ENCODE measurements around the gene TADA2B.

Gene TADA2B

GRCh38 chr4:7107166-7107905 lies 64.2 kb downstream of the TADA2B start:
- no peak for DNase-seq (ENCODE audit: low spot score)
- H3K4me3 ChIP-seq = no peak overlapping the region
- H3K27ac ChIP-seq = no peak overlapping the region
- no peak for TF ChIP-seq CTCF (IDR thresholded peaks at IDR 0.05)

Measured in coronary artery (tissue), 2 donors.